K562 (cell line): ENCODE data around the gene CALM3. TPM values are rescaled to one million over a fixed set of nuclear protein-coding genes. Genes with fewer than 3 reads are reported as not detected.

Experiments used
- BDP1 ChIP-seq: IDR thresholded peaks from 3 replicates; pipeline ENCODE4 v1.6.1; 2011; ENCODE audit not compliant: insufficient read length, insufficient read depth
- MCM2 ChIP-seq: fragments of 450-650 bp; IDR thresholded peaks from 2 replicates; pipeline ENCODE4 v1.6.1; 2017; ENCODE audit warnings: low read depth, mild to moderate bottlenecking
- MXI1 ChIP-seq: IDR thresholded peaks from 2 replicates; pipeline ENCODE4 v1.6.1; 2011; ENCODE audit warnings: low read depth, mild to moderate bottlenecking, improper control_type of control experiment, low read length
- NFE2 ChIP-seq: IDR thresholded peaks from 2 replicates; pipeline ENCODE4 v1.6.1; 2014; ENCODE audit warnings: antibody characterized with exemption, low read depth
- PHB2 ChIP-seq: fragments of 450-650 bp; IDR thresholded peaks from 2 replicates; pipeline ENCODE4 v1.6.1; 2017; ENCODE audit warnings: low read depth
- RERE ChIP-seq: sonication (generic); formaldehyde crosslinking; IDR thresholded peaks from 2 replicates; pipeline ENCODE4 v1.8.0; 2023; ENCODE audit warnings: missing genetic modification reagents, mild to moderate bottlenecking, borderline replicate concordance
- SIN3B ChIP-seq: fragments of 450-650 bp; IDR thresholded peaks from 2 replicates; pipeline ENCODE4 v1.6.1; 2017; ENCODE audit warnings: low read depth, mild to moderate bottlenecking, moderate library complexity
- SMAD4 ChIP-seq: fragments of 250-450 bp; sonication (Bioruptor Pico); conservative IDR thresholded peaks from 2 replicates; pipeline ENCODE4 v1.8.0; 2021; ENCODE audit warnings: inconsistent platforms, mild to moderate bottlenecking, moderate library complexity
- ZNF212 ChIP-seq: fragments of 450-650 bp; formaldehyde crosslinking; IDR thresholded peaks from 2 replicates; pipeline ENCODE4 v1.4.0; 2020; ENCODE audit warnings: mild to moderate bottlenecking
- ZNF253 ChIP-seq: fragments of 250-450 bp; sonication (Bioruptor Pico); conservative IDR thresholded peaks from 2 replicates; pipeline ENCODE4 v1.6.1; 2021; ENCODE audit warnings: mild to moderate bottlenecking
- ZNF766 ChIP-seq: fragments of 200-800 bp; sonication (Bioruptor generic); conservative IDR thresholded peaks from 2 replicates; pipeline ENCODE4 v1.6.1; 2016; ENCODE audit warnings: missing genetic modification characterization, missing compliant biosample characterization
- polyA plus RNA-seq, 8 experiments: library from polyadenylated mRNA; depleted of rRNA in 4 of 8; stranded (reverse) in 5 of 8; unstranded in 3 of 8; fragments of >200 nt; fragmentation: Nextera tagmentation in 2 of 8; fragmentation: Illumina TruSeq in 1 of 8; extraction: Ambion mirVana in 2 of 8; extraction: Trizol in 1 of 8; gene quantifications; 2 replicates each; pipeline versions ENCODE4 v1.2.1 to v1.2.3, GENCODE V29; 2011 to 2014; ENCODE audit warnings: inconsistent platforms in 1 of 8, missing spikeins in 1 of 8
- total RNA-seq, 7 experiments: library from RNA; depleted of rRNA in 6 of 7; stranded (reverse); fragments of >200 nt in 6 of 7; fragmentation: Illumina TruSeq in 2 of 7; extraction: Trizol in 2 of 7; gene quantifications; 2 replicates each; pipeline versions ENCODE4 v1.2.1 to v1.2.3, GENCODE V29; 2011 to 2021; ENCODE audit warnings: low replicate concordance in 1 of 7
- TF ChIP-seq, protein P1 (sequence below), 2 experiments: fragments of 450-650 bp in 1 of 2; IDR thresholded peaks; 2 replicates each; pipeline ENCODE4 v1.6.1; 2011 to 2017; ENCODE audit warnings: low read depth in 2 of 2, antibody characterized with exemption in 1 of 2, borderline replicate concordance in 1 of 2, low read length in 1 of 2, mild to moderate bottlenecking in 1 of 2, mixed read lengths in 1 of 2; ENCODE audit not compliant: control insufficient read depth in 1 of 2
- TF ChIP-seq, protein P2 (sequence below): sonication (generic); formaldehyde crosslinking; IDR thresholded peaks from 2 replicates; pipeline ENCODE4 v1.8.0; 2022; ENCODE audit warnings: mild to moderate bottlenecking, missing genetic modification reagents
- TF ChIP-seq, protein P3 (sequence below): sonication (generic); formaldehyde crosslinking; IDR thresholded peaks from 2 replicates; pipeline ENCODE4 v1.9.0; 2022; ENCODE audit warnings: mild to moderate bottlenecking, missing genetic modification reagents
- TF ChIP-seq, protein P4 (sequence below): fragments of 450-650 bp; IDR thresholded peaks from 2 replicates; pipeline ENCODE4 v1.6.1; 2017; ENCODE audit warnings: antibody characterized with exemption, mild to moderate bottlenecking

The CALM3 gene
- total and polyA plus RNA-seq, 9 of the 15 experiments (the other 6 are each of a cell fraction or from before 2014, with no cell fraction given), result 34.6 to 350 (median 156) TPM

DNA sequence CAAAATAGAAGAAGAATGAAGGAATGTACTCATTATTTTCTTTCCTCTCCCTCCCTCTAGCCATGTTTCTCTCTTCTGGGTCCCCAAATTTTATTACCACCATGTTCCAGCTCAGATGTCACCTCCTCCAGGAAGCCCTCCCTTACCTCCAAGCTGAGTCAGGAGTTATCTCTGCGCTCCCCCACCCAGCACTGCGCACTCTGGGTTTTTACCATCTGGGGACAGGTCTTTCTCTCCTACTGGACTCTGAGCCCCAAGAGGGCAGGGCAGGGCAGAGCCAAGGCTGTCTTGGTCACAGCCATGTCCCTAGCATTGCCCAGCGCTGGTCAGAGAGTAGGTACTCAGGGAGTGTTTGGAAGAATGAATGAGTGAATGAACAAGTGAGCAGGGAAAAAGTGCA is 32.0 kb downstream of the CALM3 start (continued):
- TF ChIP-seq SIN3B, result no peak
- TF ChIP-seq, protein P1, sequence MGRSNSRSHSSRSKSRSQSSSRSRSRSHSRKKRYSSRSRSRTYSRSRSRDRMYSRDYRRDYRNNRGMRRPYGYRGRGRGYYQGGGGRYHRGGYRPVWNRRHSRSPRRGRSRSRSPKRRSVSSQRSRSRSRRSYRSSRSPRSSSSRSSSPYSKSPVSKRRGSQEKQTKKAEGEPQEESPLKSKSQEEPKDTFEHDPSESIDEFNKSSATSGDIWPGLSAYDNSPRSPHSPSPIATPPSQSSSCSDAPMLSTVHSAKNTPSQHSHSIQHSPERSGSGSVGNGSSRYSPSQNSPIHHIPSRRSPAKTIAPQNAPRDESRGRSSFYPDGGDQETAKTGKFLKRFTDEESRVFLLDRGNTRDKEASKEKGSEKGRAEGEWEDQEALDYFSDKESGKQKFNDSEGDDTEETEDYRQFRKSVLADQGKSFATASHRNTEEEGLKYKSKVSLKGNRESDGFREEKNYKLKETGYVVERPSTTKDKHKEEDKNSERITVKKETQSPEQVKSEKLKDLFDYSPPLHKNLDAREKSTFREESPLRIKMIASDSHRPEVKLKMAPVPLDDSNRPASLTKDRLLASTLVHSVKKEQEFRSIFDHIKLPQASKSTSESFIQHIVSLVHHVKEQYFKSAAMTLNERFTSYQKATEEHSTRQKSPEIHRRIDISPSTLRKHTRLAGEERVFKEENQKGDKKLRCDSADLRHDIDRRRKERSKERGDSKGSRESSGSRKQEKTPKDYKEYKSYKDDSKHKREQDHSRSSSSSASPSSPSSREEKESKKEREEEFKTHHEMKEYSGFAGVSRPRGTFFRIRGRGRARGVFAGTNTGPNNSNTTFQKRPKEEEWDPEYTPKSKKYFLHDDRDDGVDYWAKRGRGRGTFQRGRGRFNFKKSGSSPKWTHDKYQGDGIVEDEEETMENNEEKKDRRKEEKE (IDR thresholded peaks at IDR 0.05; ENCODE audit: borderline replicate concordance in 1 of 2, control insufficient read depth in 1 of 2, low read depth in 2 of 2, low read length in 1 of 2), result no peak
- TF ChIP-seq ZNF212 (CRISPR knock-in tag), result no peak
- no peak for TF ChIP-seq SMAD4 (CRISPR knock-in tag)
- TF ChIP-seq, protein P2, sequence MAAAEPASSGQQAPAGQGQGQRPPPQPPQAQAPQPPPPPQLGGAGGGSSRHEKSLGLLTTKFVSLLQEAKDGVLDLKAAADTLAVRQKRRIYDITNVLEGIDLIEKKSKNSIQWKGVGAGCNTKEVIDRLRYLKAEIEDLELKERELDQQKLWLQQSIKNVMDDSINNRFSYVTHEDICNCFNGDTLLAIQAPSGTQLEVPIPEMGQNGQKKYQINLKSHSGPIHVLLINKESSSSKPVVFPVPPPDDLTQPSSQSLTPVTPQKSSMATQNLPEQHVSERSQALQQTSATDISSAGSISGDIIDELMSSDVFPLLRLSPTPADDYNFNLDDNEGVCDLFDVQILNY (CRISPR knock-in tag), result no peak
- TF ChIP-seq MXI1, result no peak
- TF ChIP-seq, protein P3, sequence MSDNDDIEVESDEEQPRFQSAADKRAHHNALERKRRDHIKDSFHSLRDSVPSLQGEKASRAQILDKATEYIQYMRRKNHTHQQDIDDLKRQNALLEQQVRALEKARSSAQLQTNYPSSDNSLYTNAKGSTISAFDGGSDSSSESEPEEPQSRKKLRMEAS (CRISPR knock-in tag), result no peak
- TF ChIP-seq, protein P4, sequence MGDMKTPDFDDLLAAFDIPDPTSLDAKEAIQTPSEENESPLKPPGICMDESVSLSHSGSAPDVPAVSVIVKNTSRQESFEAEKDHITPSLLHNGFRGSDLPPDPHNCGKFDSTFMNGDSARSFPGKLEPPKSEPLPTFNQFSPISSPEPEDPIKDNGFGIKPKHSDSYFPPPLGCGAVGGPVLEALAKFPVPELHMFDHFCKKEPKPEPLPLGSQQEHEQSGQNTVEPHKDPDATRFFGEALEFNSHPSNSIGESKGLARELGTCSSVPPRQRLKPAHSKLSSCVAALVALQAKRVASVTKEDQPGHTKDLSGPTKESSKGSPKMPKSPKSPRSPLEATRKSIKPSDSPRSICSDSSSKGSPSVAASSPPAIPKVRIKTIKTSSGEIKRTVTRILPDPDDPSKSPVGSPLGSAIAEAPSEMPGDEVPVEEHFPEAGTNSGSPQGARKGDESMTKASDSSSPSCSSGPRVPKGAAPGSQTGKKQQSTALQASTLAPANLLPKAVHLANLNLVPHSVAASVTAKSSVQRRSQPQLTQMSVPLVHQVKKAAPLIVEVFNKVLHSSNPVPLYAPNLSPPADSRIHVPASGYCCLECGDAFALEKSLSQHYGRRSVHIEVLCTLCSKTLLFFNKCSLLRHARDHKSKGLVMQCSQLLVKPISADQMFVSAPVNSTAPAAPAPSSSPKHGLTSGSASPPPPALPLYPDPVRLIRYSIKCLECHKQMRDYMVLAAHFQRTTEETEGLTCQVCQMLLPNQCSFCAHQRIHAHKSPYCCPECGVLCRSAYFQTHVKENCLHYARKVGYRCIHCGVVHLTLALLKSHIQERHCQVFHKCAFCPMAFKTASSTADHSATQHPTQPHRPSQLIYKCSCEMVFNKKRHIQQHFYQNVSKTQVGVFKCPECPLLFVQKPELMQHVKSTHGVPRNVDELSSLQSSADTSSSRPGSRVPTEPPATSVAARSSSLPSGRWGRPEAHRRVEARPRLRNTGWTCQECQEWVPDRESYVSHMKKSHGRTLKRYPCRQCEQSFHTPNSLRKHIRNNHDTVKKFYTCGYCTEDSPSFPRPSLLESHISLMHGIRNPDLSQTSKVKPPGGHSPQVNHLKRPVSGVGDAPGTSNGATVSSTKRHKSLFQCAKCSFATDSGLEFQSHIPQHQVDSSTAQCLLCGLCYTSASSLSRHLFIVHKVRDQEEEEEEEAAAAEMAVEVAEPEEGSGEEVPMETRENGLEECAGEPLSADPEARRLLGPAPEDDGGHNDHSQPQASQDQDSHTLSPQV, result no peak
- TF ChIP-seq PHB2, result no peak
- no peak for TF ChIP-seq RERE (CRISPR knock-in tag)
- TF ChIP-seq ZNF766 (CRISPR knock-in tag), result no peak
- no peak for TF ChIP-seq BDP1
- no peak for TF ChIP-seq MCM2
- TF ChIP-seq ZNF253 (CRISPR knock-in tag), result no peak
- TF ChIP-seq NFE2, result 0 out of 2 replicates have a peak, but pooled peaks have one; percentile 8
